Nephron progenitor cell (in vitro differentiated cells): ENCODE data around the gene ABHD1.
"Not testable (repeated sequence)": the region's sequence is repeated elsewhere in the genome, so short reads cannot be mapped to it uniquely, and the experiment has no call there.

Experiments used
- DNase-seq: peaks from one replicate; pipeline ENCODE4 v3.0.0; 2021
- H3K27ac Mint-ChIP-seq: 2 replicates; pipeline ENCODE4 v1.8.0; 2021; ENCODE audit warnings: mild to moderate bottlenecking, moderate library complexity, mixed read lengths
- H3K27me3 Mint-ChIP-seq: 2 replicates; pipeline ENCODE4 v1.8.0; 2021; ENCODE audit warnings: mild to moderate bottlenecking, low read depth, mixed read lengths; ENCODE audit not compliant: poor library complexity
- H3K36me3 Mint-ChIP-seq: 2 replicates; pipeline ENCODE4 v1.8.0; 2021; ENCODE audit warnings: low read depth, mixed read lengths
- H3K4me1 Mint-ChIP-seq: 2 replicates; pipeline ENCODE4 v1.8.0; 2021; ENCODE audit warnings: mixed read lengths
- H3K4me3 Mint-ChIP-seq: 2 replicates; pipeline ENCODE4 v1.8.0; 2021; ENCODE audit warnings: mild to moderate bottlenecking, moderate library complexity, mixed read lengths
- H3K9me3 Mint-ChIP-seq: 2 replicates; pipeline ENCODE4 v1.8.0; 2021; ENCODE audit warnings: mild to moderate bottlenecking, moderate library complexity, mixed read lengths
- TF ChIP-seq, protein P1 (sequence below): fragments of 200-600 bp; sonication (generic); IDR thresholded peaks from 2 replicates; pipeline ENCODE4 v1.5.0; 2021; ENCODE audit warnings: antibody characterized with exemption

ABHD1 gene

DNA sequence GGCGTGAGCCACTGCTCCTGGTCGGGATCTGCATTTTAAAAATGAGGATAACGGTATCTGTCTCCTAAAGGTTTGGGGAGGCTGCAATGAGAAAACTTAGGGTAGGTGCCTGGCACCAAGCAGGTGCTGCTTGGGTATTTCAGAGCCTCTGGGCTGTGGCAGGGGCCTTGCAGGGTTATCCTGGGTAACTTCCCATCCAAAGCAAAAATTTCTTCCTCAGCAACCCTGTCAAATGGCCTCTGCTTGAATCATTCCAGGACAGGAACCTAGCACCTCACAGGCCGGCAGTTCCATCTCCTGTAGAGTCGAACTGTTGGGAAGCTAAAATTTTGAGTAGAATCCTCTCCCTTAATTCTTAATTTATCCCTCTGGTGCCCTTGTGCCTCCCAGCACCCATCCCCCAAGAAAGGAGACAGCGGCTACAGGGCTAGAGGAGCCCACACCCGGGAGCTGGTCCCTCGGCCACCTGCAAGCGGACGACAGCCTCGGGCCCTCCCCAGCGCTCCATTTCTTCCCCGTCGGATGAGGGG lies 5.6 kb upstream of the ABHD1 start:
- peaks cover 12% of the 10 kb centered on the region for H3K9me3 Mint-ChIP-seq
- H3K27me3 Mint-ChIP-seq, result peaks cover 97% of the 10 kb centered on the region
- peaks cover 14% of the 10 kb centered on the region for H3K4me1 Mint-ChIP-seq
- TF ChIP-seq, protein P1, sequence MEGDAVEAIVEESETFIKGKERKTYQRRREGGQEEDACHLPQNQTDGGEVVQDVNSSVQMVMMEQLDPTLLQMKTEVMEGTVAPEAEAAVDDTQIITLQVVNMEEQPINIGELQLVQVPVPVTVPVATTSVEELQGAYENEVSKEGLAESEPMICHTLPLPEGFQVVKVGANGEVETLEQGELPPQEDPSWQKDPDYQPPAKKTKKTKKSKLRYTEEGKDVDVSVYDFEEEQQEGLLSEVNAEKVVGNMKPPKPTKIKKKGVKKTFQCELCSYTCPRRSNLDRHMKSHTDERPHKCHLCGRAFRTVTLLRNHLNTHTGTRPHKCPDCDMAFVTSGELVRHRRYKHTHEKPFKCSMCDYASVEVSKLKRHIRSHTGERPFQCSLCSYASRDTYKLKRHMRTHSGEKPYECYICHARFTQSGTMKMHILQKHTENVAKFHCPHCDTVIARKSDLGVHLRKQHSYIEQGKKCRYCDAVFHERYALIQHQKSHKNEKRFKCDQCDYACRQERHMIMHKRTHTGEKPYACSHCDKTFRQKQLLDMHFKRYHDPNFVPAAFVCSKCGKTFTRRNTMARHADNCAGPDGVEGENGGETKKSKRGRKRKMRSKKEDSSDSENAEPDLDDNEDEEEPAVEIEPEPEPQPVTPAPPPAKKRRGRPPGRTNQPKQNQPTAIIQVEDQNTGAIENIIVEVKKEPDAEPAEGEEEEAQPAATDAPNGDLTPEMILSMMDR, result no peak
- H3K27ac Mint-ChIP-seq, result no peak overlapping the region
- no peaks in the 10 kb centered on the region for H3K36me3 Mint-ChIP-seq
- DNase-seq, result no peak
- H3K4me3 Mint-ChIP-seq, result peak overlapping the region; percentile 69

DNA sequence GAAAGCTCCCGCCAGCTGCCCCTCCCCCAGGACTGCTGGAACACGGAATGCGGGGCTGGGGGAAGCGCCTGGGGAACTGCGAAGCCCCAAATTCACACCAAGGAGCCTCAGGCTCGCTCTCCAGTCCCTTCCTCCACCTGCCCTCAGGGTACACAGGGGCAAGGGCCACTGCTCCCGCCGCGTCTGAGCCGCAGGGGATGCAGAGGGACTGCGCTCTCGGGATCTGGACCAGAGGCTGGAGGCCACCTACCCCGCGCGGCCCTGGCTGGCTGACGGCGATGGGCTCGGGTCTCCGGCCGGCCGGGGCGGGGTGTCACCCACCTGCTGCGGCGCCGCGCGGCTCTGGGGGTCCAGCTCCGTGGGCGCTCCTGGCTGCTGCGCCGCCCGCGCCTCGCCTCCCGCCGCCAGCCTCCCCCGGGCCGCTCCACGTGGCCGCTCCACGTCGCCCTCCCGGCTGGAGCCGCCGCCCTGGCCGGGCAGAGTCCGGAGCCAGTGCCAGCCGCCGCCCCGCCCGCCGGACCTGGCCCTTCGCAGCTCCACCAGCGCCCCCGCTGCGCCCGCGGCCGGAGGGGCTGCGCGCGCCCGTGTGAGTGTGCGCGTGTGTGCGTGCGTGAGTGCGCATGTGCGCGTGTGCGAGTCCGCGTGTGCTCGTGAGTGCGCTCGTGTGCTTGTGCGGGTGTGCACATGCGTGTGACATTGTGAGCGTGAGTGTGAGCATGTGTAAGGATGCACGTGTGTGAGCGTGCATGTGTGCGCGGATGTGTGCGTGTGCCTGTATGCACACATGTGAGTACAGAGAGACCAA lies 4.9 kb upstream of the ABHD1 start, which contains the start of gene CGREF1:
CGREF1 (minus strand) TSS at position 604 of the 805 bp plus-strand sequence. CDS start 14,762 bp downstream, outside the sequence.
- TF ChIP-seq, protein P1, result no peak
- Mint-ChIP-seq H3K36me3 (no peaks in the 10 kb centered on the region), H3K27ac (no peak within 1 kb of the TSS), H3K27me3 (peaks cover 94% of the 10 kb centered on the region), H3K9me3 (peaks cover 12% of the 10 kb centered on the region), H3K4me3 (peak within 1 kb of the TSS; percentile 77), H3K4me1 (peaks cover 18% of the 10 kb centered on the region)
- DNase-seq, result peak; percentile 53

DNA sequence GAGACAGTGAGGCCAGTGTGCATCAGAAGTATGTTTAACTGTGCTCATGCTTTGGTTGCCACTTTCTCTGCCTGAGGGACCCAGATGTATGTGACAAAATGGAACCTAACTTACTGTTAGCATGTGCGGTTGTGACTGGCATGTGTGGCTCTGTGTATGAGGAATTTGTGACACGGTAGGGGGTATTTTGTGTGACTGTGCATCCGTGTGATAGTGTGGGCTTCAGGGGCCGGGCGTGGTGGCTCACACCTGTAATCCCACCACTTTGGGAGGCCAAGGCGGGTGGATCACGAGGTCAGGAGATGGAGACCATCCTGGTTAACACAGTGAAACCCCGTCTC lies 4.3 kb upstream of the ABHD1 start:
- not testable (repeated sequence) for H3K27ac Mint-ChIP-seq, DNase-seq, H3K36me3 Mint-ChIP-seq
- H3K27me3 Mint-ChIP-seq, result peaks cover 89% of the 10 kb centered on the region
- peaks cover 22% of the 10 kb centered on the region for H3K4me1 Mint-ChIP-seq
- peaks cover 12% of the 10 kb centered on the region for H3K9me3 Mint-ChIP-seq
- H3K4me3 Mint-ChIP-seq, result peak overlapping the region; percentile 77

DNA sequence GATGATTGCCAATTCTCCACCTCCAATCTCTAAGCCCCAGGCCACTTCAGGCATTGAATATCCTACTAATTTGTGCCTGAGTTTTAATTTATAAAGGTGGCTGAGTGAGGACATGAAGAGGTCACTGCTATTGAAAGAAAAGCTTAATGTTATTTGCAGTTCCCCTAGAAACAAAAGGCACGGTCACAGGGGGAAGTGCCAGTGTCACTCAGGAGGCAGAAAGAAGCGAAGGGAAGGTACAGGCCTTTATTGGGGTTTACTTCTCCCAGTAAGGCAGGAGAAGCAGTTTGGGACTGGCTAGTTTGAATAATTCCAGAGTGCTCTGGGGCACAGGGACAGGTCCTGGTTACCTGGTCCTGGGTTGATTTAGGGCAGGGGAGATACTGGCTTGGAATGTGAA lies 1.7 kb upstream of the ABHD1 start:
- H3K4me1 Mint-ChIP-seq, result peaks cover 22% of the 10 kb centered on the region
- no peak overlapping the region for H3K27ac Mint-ChIP-seq
- no peaks in the 10 kb centered on the region for H3K36me3 Mint-ChIP-seq
- H3K9me3 Mint-ChIP-seq, result peaks cover 12% of the 10 kb centered on the region
- DNase-seq, result no peak
- TF ChIP-seq, protein P1, result no peak
- H3K4me3 Mint-ChIP-seq, result no peak overlapping the region
- H3K27me3 Mint-ChIP-seq, result peaks cover 75% of the 10 kb centered on the region

DNA sequence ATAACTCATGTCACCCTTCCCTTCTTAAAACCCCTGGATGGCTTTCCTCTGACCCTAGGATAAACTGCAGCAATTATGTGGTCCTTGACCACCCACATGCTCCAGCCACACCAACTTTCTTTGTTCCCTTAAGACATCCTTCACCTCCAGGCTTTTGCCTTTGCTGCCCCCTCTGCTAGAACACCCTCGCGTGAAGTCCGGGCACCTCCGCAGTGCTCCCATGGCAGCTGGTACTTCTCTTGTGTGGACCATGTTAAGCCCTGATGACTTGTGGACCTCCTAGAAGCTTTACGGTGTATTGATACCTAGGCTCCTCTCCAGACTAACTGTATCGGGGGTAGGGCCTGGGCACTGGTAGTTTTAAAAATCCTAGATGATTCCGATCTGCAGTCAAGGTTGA lies 824 bp upstream of the ABHD1 start:
- Mint-ChIP-seq H3K4me3 (peak overlapping the region; percentile 85), H3K27ac (no peak overlapping the region), H3K4me1 (peaks cover 22% of the 10 kb centered on the region), H3K9me3 (peaks cover 12% of the 10 kb centered on the region), H3K36me3 (no peaks in the 10 kb centered on the region), H3K27me3 (peaks cover 67% of the 10 kb centered on the region)
- no peak for DNase-seq
- TF ChIP-seq, protein P1, result no peak

DNA sequence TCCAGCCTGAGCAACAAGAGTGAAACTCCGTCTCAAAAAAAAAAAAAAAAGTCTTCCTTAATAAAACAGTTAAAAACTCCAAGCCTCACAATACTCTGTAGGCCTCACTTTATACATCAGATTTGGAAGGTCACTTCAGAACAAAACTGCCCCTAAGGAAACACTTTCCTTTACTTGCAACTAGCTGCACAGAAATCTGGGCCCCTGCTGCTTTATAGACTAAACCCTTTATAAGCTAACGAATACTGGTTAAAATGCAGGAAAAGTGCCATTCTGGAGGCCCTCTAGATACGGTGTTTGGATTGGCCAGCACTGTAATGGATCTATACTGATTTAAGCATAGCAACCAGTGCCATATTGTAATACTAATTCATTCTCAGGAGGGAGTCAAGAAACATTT lies 1.5 kb downstream of the ABHD1 start:
- H3K4me3 Mint-ChIP-seq, result no peak overlapping the region
- H3K36me3 Mint-ChIP-seq, result no peaks in the 10 kb centered on the region
- peaks cover 45% of the 10 kb centered on the region for H3K27me3 Mint-ChIP-seq
- peaks cover 5% of the 10 kb centered on the region for H3K9me3 Mint-ChIP-seq
- TF ChIP-seq, protein P1, result no peak
- peaks cover 22% of the 10 kb centered on the region for H3K4me1 Mint-ChIP-seq
- H3K27ac Mint-ChIP-seq, result no peak overlapping the region
- no peak for DNase-seq
